Activated CD8-positive, alpha-beta T cell treated with anti-CD3 and anti-CD28 coated beads for 36 hours (primary cell): ENCODE measurements around the gene CARD9. TPM values are rescaled to one million over a fixed set of nuclear protein-coding genes. Genes with fewer than 3 reads are reported as not detected.
A peak's percentile ranks its signal among the peaks of the same experiment; 100 is the strongest.

Experiments
- ATAC-seq: fragments of 200-7000 bp; cut with Tn5 transposase; one replicate; pipeline ENCODE4 v1.10.0; 2021; ENCODE audit warnings: mild to moderate bottlenecking, moderate library complexity
- CTCF ChIA-PET: fragments of 350-600 bp; sonication (Branson Sonifier 250); formaldehyde crosslinking; loops from one replicate; lab custom pipeline; 2021; ENCODE audit warnings: antibody characterized with exemption; lab: Charles Lee
- POLR2A ChIA-PET: fragments of 350-600 bp; sonication (Branson Sonifier 250); formaldehyde crosslinking; loops from one replicate; lab custom pipeline; 2021; ENCODE audit warnings: antibody characterized with exemption; lab: Charles Lee
- DNase-seq: peaks from one replicate; pipeline ENCODE4 v3.0.0-alpha.2; 2020
- H3K27ac Mint-ChIP-seq: one replicate; pipeline ENCODE4 v1.8.0; 2021; ENCODE audit warnings: mild to moderate bottlenecking, mixed read lengths
- H3K27me3 Mint-ChIP-seq: one replicate; pipeline ENCODE4 v1.8.0; 2021; ENCODE audit warnings: mixed read lengths
- H3K36me3 Mint-ChIP-seq: one replicate; pipeline ENCODE4 v1.8.0; 2021; ENCODE audit warnings: low read depth, mixed read lengths
- H3K4me1 Mint-ChIP-seq: one replicate; pipeline ENCODE4 v1.8.0; 2021; ENCODE audit warnings: low read depth, mixed read lengths
- H3K4me3 Mint-ChIP-seq: one replicate; pipeline ENCODE4 v1.8.0; 2021; ENCODE audit warnings: mild to moderate bottlenecking, moderate library complexity, mixed read lengths
- H3K9me3 Mint-ChIP-seq: one replicate; pipeline ENCODE4 v1.8.0; 2021; ENCODE audit warnings: mixed read lengths
- CTCF ChIP-seq: fragments of 200-600 bp; IDR thresholded peaks from one replicate; pipeline ENCODE4 v1.8.0; 2022; ENCODE audit warnings: antibody characterized with exemption, mild to moderate bottlenecking
- intact Hi-C: fragments of 100-400 bp; cut with micrococcal nuclease; formaldehyde crosslinking; loops from one replicate; pipeline ENCODE4 v1.10.0; 2022
- total RNA-seq, 2 experiments: library from RNA; stranded (reverse); gene quantifications; one replicate each; pipeline ENCODE4 v1.2.3, GENCODE V29; 2021

Gene CARD9
- total RNA-seq, 2 experiments from 2014 or later: 6.8 to 7.1 TPM

GRCh38 chr9:136344544-136345280, 28.8 kb downstream of the CARD9 start:
- Mint-ChIP-seq H3K4me3 (no peak overlapping the region), H3K4me1 (peaks cover 5% of the 10 kb centered on the region), H3K27ac (no peak overlapping the region), H3K27me3 (no peaks in the 10 kb centered on the region), H3K36me3 (no peaks in the 10 kb centered on the region), H3K9me3 (no peaks in the 10 kb centered on the region)
- DNase-seq: no peak
- ATAC-seq: no peak
- ChIA-PET POLR2A (interaction anchor here (0.9 to 1.4 kb wide), 2 partner anchors 17 kb away, joined by 3 read pairs; partner anchors contain the start of gene GPSM1), CTCF (interaction anchor here (1.2 kb wide), 1 partner anchor 19 kb away, joined by 3 read pairs; the partner anchor contains the start of gene DNLZ)
- no peak for TF ChIP-seq CTCF
- intact Hi-C loops: no loop called here

- H3K27ac Mint-ChIP-seq: no peak overlapping the region
- peaks cover 5% of the 10 kb centered on the region for H3K4me1 Mint-ChIP-seq
- no peaks in the 10 kb centered on the region for H3K27me3 Mint-ChIP-seq
- no peaks in the 10 kb centered on the region for H3K9me3 Mint-ChIP-seq
- DNase-seq (no peak), ATAC-seq (no peak)
- ChIA-PET POLR2A (interaction anchor here (1.4 kb wide), 1 partner anchor 16 kb away, joined by 3 read pairs; the partner anchor contains the start of gene GPSM1), CTCF (no interaction called here)
- no peaks in the 10 kb centered on the region for H3K36me3 Mint-ChIP-seq
- no peak for TF ChIP-seq CTCF
- H3K4me3 Mint-ChIP-seq: no peak overlapping the region
- intact Hi-C loops: no loop called here
Measured at GRCh38 chr9:136343884-136344269, 29.6 kb downstream of the CARD9 start.

GRCh38 chr9:136343121-136343883, 30.2 kb downstream of the CARD9 start:
- no peaks in the 10 kb centered on the region for H3K27me3 Mint-ChIP-seq
- no peak for ATAC-seq
- intact Hi-C loops: no loop called here

GRCh38 chr9:136342181-136343120, 31.0 kb downstream of the CARD9 start:
- H3K4me3 Mint-ChIP-seq: no peak overlapping the region
- no peaks in the 10 kb centered on the region for H3K27me3 Mint-ChIP-seq
- CTCF ChIA-PET: no interaction called here
- H3K4me1 Mint-ChIP-seq: peaks cover 5% of the 10 kb centered on the region
- no peaks in the 10 kb centered on the region for H3K9me3 Mint-ChIP-seq
- TF ChIP-seq CTCF: no peak
- H3K27ac Mint-ChIP-seq: no peak overlapping the region
- intact Hi-C loops: no loop called here
- no peaks in the 10 kb centered on the region for H3K36me3 Mint-ChIP-seq
- POLR2A ChIA-PET: interaction anchor here (1.4 kb wide), 2 partner anchors 11 to 12 kb away, joined by 3 read pairs; no protein-coding TSS in a partner anchor
- DNase-seq: peak; percentile 81
- peak; percentile 88 for ATAC-seq

More at GRCh38 chr9:136343121-136343883, 30.2 kb downstream of the CARD9 start:
- Mint-ChIP-seq H3K4me3 (no peak overlapping the region), H3K36me3 (no peaks in the 10 kb centered on the region), H3K9me3 (no peaks in the 10 kb centered on the region), H3K4me1 (peaks cover 5% of the 10 kb centered on the region), H3K27ac (no peak overlapping the region)
- ChIA-PET CTCF (no interaction called here), POLR2A (interaction anchor here (1.4 kb wide), 1 partner anchor 11 kb away, joined by 3 read pairs; no protein-coding TSS in a partner anchor)
- no peak for DNase-seq
- no peak for TF ChIP-seq CTCF
